HL-60 (cell line): ENCODE measurements around the gene SYT7.

Experiments
- CTCF ChIP-seq: IDR thresholded peaks from one replicate; pipeline ENCODE4 v1.5.1; 2011; ENCODE audit warnings: low read length, control low read depth, inconsistent platforms; ENCODE audit not compliant: insufficient read depth
- GABPA ChIP-seq: IDR thresholded peaks from 2 replicates; pipeline ENCODE4 v1.6.1; 2012; ENCODE audit warnings: low read depth
- POLR2AphosphoS5 ChIP-seq: IDR thresholded peaks from 2 replicates; pipeline ENCODE4 v1.6.1; 2012; ENCODE audit warnings: low read depth
- SPI1 ChIP-seq: IDR thresholded peaks from 2 replicates; pipeline ENCODE4 v1.6.1; 2012; ENCODE audit warnings: low read depth, mild to moderate bottlenecking, borderline replicate concordance
- TF ChIP-seq, protein P1 (sequence below): IDR thresholded peaks from 2 replicates; pipeline ENCODE4 v1.6.1; 2012; ENCODE audit warnings: low read depth; ENCODE audit not compliant: insufficient replicate concordance

DNA sequence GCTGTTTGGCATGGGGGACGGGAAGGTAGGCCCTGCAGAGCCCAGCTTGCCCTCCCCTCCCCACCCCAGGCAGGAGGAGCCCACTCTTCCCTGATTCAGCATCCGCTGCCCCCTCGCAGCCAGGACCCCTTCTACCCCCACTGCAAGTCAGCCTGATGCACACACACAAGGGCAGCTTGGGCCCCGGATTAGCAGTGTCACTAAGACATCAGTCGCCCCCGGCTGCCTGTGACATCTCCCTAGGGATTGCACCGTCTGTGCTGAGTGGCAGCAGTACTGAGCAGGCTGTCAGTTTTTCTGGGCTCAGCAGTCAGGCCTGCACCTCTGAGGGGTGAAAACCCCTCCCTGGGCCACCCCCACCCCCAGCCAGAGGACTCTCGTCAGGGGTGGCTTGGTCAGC, 30.4 kb upstream of the SYT7 start:
- no peak for TF ChIP-seq POLR2AphosphoS5
- TF ChIP-seq CTCF: no peak
- no peak for TF ChIP-seq GABPA
- TF ChIP-seq, protein P1, sequence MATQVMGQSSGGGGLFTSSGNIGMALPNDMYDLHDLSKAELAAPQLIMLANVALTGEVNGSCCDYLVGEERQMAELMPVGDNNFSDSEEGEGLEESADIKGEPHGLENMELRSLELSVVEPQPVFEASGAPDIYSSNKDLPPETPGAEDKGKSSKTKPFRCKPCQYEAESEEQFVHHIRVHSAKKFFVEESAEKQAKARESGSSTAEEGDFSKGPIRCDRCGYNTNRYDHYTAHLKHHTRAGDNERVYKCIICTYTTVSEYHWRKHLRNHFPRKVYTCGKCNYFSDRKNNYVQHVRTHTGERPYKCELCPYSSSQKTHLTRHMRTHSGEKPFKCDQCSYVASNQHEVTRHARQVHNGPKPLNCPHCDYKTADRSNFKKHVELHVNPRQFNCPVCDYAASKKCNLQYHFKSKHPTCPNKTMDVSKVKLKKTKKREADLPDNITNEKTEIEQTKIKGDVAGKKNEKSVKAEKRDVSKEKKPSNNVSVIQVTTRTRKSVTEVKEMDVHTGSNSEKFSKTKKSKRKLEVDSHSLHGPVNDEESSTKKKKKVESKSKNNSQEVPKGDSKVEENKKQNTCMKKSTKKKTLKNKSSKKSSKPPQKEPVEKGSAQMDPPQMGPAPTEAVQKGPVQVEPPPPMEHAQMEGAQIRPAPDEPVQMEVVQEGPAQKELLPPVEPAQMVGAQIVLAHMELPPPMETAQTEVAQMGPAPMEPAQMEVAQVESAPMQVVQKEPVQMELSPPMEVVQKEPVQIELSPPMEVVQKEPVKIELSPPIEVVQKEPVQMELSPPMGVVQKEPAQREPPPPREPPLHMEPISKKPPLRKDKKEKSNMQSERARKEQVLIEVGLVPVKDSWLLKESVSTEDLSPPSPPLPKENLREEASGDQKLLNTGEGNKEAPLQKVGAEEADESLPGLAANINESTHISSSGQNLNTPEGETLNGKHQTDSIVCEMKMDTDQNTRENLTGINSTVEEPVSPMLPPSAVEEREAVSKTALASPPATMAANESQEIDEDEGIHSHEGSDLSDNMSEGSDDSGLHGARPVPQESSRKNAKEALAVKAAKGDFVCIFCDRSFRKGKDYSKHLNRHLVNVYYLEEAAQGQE: no peak
- TF ChIP-seq SPI1: no peak
